ENCODE measurements around the gene DNAH17.

Gene DNAH17, protein sequence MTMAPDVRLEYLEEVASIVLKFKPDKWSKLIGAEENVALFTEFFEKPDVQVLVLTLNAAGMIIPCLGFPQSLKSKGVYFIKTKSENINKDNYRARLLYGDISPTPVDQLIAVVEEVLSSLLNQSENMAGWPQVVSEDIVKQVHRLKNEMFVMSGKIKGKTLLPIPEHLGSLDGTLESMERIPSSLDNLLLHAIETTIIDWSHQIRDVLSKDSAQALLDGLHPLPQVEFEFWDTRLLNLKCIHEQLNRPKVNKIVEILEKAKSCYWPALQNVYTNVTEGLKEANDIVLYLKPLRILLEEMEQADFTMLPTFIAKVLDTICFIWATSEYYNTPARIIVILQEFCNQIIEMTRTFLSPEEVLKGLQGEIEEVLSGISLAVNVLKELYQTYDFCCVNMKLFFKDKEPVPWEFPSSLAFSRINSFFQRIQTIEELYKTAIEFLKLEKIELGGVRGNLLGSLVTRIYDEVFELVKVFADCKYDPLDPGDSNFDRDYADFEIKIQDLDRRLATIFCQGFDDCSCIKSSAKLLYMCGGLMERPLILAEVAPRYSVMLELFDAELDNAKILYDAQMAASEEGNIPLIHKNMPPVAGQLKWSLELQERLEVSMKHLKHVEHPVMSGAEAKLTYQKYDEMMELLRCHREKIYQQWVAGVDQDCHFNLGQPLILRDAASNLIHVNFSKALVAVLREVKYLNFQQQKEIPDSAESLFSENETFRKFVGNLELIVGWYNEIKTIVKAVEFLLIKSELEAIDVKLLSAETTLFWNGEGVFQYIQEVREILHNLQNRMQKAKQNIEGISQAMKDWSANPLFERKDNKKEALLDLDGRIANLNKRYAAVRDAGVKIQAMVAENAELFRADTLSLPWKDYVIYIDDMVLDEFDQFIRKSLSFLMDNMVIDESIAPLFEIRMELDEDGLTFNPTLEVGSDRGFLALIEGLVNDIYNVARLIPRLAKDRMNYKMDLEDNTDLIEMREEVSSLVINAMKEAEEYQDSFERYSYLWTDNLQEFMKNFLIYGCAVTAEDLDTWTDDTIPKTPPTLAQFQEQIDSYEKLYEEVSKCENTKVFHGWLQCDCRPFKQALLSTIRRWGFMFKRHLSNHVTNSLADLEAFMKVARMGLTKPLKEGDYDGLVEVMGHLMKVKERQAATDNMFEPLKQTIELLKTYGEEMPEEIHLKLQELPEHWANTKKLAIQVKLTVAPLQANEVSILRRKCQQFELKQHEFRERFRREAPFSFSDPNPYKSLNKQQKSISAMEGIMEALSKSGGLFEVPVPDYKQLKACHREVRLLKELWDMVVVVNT (N-terminal part only)

DNA sequence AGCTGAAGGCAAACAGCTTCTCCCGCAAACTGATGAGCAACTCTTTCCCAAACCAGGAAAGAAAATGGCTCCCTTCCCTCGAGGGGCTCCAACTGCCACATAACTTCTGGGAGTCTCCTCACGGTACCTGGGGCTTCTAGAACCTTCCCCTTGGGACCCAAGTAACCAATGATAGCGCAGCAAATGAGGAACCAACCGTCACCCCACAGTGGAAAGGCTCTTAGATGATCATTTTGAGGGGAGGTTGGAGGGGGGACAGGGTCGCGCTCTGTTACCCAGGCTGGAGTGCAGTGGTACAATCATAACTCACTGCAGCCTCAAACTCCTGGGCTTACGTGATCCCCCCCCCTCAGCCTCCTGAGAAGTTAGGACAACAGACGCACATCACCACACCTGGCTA, at the start of gene DNAH17:
Gene DNAH17 (minus strand): TSS at position 101 of the 400 bp plus-strand sequence. CDS start 2,339 bp downstream, outside the sequence.
- no peak for DNase-seq

DNA sequence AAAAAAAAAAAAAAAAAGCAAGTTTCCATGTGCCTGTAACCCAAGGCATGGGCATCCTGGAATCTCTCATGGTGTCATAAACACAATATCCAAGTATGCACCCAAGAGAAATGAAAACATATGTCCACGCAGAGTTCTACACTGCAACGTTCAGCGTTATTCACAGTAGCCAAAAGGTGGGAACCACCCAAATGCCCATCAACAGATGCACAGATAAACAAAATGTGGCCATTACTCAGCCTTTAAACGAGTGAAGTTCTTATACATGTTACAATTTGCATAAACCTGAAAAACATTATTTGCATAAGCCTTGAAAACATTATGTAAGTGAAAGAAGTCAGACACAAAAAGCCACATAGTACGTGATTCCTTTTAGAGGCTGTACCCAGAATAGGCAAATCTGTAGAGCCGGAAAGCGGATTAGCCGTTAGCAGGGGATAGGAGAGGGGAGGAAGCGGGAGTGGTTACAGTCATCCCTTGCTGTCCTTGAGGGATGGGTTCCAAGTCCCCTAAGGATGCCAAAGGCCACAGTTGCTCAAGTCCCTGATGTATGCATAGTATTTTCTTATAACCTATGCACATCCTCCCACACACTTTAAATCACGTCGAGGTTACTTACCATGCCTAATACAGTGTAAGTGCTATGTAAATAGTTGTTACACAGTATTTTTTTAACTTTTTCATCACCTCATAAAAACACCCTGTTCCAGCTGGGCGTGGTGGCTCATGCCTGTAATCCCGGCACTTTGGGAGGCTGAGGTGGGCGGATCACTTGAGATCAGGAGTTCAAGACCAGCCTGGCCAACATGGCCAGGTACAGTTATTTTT, 47.3 kb upstream of the DNAH17 start:
- DNase-seq, result no peak

DNA sequence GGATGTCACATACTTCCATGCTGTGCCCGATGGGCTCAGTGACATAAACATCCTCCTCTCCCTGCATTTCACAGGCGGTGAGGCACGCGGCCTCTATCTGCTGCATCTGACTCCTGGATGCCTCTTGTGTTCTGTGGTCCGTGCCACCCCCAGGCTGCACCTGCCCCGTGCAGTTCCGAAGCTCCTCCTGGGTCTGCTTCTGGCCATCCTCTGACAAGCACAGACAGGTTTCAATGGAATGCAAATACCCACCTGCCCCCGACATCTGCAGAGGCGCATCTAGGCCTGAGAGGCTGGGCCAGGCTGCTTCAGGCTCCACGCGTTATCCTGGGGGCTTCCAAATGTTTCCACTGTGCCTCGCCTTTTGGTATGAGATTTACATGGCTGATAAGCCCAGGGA, 46.3 kb upstream of the DNAH17 start:
- DNase-seq, result no peak

DNA sequence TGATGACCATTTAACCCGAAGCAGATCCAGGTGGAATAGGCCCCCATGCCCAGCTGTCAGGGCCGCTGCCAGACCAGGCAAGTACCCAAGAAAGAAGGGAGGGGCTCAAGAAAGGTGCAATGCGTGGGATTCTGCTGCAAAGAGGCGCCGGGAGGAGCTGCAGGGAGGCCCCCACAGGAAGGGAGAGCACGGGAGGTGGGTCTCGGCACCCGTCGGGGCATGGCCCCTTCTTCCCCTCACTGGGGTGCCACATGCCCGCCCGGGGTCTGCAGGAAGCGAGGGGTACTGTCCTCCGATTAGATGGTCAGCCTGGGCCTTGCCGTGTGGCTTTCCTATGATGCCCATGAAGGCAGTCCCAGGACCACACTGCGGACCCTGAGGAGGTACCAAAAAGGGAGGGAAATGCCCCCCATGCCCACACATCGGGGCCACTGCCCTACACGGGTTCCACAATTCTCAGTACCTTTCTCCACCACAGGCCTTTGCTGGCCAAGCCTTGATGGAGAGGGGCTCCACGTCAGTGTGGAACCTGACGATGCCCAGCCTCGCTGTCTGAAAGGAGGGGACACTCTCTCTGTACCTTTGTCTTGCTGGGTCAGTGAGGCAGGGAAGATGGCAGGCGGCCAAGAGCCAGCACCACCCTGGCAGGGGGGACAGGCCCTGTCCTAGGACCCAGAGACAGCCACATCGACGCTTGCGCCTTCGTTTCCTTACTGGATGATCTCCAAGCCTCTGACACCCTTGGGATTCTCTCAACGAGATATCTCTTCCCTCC, 45.5 kb upstream of the DNAH17 start:
- no peak for DNase-seq

DNA sequence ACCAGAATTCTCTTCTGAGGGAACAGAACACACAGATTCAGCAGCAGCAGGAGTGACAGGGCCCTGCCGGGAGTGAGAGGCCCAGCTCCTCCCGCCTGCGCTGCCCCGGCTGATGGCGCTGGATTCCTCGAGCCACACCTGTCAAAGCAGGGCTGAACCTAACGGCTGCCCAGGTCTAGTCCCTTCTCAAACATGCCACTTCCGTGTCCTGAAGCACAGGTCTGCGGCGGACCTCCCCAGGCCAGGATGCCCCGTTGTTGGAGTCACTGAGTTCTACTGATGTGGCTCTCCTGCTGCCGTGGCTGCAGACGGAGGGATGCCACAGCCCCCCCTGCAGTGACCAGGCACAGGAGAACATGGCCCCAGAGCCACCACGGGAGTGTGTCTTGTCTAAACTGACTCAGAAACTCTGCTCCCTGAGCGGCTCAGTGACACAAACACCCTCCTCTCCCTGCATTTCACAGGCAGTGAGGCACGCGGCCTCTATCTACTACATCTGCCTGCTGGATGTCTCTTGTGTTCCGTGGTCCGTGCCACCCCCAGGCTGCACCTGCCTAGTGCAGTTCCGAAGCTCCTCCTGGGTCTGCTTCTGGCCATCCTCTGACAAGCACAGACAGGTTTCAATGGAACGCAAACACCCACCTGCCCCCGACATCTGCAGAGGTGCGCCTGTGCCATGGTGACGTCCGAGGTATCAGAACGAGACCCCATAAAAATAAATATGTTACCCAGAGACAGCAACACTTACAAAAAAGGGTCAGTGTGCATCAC, 44.7 kb upstream of the DNAH17 start:
- no peak for DNase-seq

DNA sequence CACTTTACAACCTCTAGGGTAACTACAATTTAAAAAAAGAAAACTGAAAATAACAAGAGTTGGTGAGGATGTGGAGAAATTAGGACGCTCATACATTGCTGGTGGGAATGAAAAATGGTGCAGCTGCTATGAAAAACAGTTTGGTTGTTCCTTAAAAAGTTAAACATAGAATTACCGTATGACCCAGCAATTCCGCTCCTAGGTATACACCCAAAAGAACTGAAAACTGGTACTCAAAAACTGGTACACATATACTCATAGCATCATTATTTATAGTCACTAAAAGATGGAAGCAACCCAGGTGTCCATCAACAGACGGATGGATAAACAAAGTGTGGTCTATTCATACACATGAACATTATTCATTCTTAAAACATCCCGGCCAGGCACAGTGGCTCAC, 42.9 kb upstream of the DNAH17 start:
- DNase-seq, result no peak

DNA sequence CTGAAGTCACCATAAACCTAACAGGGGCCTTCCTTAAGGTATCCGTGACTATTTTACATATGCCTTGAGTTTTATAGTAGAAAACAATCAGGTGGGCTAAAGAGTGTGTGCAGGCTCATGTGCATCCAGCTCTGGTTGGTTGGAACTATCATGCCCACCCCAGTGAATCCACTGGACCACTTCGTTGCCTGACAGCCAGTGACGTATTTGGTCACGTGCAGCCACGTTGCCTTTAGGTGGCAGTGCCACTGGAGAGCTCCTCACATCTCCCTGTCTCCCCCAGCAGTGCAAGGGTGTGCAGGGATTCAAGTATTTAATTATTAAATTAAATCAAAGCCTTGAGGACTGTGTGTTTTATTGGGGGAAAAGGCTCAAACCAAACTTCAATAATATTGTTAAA, 42.1 kb upstream of the DNAH17 start:
- no peak for DNase-seq

DNA sequence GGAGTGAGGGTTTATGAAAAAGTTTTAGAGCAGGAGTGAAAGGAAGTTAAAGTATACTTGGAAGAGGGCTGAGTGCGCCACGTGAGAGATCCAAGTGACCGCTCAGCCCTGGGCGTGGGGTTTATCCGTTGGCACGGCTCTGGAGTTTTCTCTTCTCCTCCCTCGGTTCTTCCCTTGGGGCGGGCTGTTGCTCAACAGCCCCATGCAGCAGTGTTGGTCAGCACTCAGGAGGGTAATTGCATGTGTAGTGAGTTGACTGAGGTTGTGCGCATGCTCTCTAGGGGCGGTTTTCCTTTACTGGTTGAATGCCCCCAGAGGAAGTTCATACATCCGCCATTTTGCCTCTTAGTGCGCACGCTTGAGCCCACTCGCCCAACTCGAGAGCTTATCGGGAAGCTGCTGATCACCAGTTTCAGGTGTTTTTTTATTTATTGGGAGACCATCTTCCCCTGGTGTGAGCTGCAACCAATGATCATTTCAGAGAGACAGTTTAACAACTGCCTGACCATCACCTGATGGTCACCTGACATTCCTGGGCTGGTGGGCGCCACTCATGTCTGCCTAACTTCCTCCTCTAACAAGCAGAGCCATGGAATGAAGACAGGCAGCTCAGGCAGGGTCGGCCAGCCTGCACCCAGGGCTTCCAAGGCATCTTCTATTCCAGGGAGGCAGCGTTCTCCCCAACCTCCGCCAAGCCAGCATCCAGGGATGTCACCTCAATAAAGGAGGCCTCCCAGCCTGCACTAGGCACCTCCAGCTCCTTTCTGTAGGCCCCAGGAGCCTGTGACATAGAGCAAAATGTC, 41.3 kb upstream of the DNAH17 start:
- no peak for DNase-seq

DNA sequence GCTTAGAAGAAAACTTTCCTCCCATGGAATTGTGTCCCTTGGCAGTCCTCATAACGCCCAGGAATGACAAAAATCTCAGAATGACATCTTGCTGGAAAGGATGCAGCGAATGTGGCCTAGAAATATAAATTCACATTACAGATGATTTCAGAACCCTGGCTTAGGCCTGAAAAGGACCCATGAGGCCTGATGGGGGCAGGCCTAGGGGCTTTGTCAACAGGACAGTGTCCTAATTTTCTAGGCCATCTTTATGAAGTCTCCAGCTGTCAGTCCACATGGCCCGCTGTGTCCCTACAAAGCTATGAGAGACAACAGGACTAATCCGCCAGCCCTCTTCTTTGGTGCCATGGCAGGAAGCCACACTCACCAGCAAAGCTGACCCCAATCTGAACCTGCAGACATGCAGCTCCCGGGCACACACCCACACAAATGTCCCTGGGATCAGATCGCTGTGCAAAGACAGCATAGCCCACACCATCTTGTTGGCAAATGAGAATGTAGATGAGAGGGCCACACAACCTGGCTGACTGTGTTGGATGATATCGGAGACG, 40.4 kb upstream of the DNAH17 start:
- no peak for DNase-seq

DNA sequence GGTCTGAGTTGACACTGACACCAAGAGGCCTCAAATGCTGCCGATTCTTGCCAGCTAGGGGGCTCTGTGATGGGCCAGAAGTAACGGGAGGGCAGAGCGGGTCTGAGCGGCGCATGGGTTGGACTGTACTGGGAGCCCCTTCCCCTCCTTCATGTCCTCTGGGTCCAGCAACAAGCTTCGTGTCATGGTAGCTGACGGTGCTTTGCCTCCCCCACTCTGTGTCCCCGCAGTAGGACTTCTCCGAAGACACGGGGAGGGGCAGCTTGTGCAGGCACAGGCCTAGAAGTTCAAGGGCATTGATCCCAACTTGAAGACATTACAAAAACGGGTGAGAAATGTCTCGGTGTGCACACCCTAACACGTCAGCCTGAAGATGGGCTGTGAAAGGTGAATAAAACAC, 39.8 kb upstream of the DNAH17 start:
- DNase-seq, result no peak

DNA sequence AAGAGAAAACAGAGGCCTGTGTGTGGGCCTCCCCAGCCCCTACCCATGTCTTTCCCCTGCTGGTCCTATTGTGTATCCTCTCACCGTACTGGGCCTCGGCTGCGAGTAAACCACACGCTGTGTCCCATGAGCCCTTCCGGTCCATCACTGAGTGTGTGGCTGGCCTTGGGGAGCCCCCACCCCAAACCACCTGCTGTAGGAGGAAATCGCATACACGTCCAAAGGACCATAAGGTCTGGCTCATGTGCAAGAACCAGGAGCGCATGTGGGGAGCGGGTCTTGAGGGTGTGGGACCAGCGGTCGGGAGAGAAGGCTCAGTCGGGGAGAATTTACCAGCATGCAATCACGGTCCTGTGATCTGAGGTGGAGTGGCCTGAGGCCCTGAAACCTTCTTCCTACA, 38.4 kb upstream of the DNAH17 start:
- no peak for DNase-seq

DNA sequence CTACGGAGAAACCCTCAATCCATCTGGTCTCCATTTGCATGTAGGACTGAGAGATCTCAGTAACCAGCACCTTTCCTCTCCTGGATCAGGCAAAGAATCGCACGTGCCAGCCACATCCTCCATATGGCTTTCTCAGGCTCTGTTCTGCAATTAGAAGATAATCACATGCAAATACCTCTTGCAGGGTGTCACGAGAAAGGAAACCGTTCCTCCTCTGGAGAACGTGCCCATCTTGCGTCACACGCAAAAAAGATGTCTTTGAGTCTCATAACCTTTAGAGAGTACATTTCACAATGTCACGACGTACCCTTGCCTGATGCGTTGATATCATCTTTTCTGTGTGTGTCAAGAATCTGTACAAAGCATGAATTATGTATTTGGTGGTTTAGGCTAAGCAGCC, 36.2 kb upstream of the DNAH17 start:
- DNase-seq, result no peak

DNA sequence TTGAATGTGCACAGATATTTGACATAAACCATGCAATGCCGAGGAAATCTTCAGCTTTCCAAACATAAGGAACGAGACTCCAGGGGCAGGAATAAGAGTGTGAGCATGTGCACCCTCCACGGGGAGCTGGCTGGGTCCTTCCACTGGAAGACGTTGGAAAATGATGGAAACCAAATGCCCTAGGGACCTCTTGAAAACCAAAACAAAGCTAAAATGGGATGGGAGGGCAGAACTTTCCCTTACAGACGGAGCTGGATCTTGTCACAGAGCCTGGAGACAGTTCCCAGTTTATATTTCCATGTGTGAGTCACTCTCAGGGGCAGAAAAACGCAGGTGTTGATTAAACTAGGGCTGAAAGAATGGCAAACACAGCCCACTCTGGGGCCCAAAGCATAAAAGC, 34.4 kb upstream of the DNAH17 start:
- no peak for DNase-seq

DNA sequence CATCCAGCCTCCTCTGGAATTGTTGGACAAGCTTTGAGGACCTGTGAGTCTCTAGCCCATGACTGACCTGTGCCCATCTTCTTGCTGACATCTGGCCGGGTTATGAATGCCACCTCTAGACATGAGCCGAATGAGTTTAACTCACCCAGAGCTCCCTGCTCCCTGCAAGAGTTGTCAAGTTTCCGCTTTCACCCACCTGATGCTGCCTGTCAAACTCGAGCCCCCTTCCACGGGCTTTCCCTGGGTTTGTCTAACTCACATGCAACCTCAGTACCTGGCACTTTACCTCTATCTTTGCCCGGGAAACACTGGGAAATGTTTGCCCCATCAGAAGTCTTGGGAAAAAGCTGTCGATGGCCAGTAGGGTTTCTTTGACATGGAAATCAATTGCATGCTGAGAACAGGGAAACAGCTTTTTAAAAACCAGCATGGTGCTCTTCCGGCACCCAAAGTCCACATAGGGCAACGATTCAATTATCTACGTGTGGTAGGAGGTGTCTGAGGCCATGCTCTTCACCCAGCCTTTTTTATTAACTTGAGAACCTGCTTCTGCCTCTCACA, 33.8 kb upstream of the DNAH17 start:
- no peak for DNase-seq

DNA sequence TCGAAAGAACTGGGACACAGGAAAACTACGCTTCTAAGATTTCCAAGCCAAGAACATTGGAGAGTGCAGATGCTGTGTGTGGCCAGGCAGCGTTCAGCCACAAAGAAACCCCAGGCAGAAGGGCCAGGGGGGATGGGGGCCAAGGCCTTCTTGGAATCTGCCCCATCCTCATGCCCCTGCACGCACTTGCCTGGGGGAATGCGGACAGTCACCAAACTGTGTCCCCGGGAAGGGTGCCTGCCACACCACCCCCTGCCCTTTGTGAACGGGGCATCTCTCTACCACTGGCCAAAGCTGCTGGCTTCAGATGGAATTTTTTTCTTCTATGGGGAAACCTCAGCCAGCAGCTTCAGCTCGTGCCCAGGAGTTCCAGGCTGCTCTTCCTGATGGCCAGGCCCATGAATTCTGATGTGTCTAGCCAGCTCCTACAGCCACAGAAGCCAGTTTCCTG, 32.0 kb upstream of the DNAH17 start:
- no peak for DNase-seq

DNA sequence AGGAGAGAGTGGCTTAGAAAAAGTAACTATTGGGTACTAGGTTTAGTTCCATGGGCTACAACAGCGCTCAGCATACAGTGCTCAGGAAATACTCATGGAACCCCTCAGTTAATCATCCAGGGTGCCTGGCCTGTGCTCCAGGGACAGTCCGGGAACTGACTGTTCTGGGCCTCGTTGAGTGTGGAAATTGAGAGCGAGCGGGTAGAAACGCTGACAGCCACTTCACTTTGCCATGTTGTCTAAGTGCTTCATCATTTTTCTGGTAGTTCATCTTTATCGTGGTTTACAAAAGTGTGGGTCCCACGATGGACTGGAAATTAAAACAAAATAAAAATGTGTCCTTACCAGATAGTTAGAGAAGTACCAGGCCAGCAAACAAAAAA, 31.6 kb upstream of the DNAH17 start:
- no peak for DNase-seq

DNA sequence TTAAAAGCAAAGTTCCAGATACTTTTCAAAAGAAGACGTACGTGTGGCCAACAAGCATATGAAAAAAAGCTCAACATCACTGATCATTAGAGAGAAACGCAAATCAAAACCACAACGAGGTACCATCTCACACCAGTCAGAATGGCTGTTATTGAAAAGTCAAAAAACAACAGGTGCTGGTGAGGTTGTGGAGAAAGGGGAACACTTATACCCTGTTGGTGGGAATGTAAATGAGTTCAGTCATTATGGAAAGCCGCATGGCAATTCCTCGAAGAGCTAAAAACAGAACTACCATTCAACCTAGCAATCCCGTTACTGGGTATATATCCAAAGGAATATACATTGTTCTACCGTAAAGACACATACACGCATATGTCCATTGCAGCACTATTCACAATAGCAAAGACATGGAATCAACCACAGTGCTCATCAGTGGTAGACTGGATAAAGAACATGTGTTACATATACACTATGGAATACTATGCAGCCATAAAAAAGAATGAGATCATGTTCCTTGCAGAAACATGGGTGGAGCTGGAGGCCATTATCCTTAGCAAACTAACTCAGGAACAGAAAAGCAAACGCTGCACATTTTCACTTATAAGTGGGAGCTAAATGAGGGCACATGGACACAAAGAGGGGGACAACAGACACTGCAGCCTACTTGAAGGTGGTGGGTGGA, 31.1 kb upstream of the DNAH17 start:
- no peak for DNase-seq

DNA sequence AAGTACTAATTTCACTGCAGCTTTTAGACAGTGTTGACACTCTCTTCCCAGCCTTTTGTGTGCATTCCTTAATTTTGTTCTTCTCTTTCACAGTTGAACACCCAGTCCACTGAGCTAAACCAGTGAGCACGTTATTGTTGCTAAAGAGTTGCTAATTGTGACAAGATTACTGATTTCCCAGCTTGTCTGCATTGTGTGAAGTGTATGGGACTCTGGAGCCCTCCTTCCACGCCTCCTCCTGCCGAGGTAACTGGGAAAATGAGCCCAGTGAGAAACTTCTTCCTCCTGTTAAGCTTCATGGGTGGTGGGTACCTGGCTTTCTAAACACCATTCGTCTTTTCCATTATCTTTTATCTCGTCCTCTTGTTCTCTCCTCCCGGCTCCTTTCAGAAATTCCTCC, 29.8 kb upstream of the DNAH17 start:
- no peak for DNase-seq

All from activated T-cell treated with anti-CD3 and anti-CD28 coated beads for 4 hours (primary cell).